HG02840 (cell line): Measurements from ENCODE around the gene RNU6-9.

Experiments
- ATAC-seq: cut with Tn5 transposase; IDR thresholded peaks from one replicate; pipeline ENCODE4 v1.9.1; 2021; ENCODE audit warnings: mild to moderate bottlenecking, moderate library complexity, moderate number of reproducible peaks; ENCODE audit not compliant: unreplicated experiment, low FRiP score

Gene RNU6-9

GRCh38 chr19:896434-896833 lies 3.1 kb downstream of the RNU6-9 start:
- ATAC-seq: no peak

GRCh38 chr19:896999-897398 lies 3.7 kb downstream of the RNU6-9 start:
- no peak for ATAC-seq

- no peak for ATAC-seq
These were observed 4.3 kb downstream of the RNU6-9 start for GRCh38 chr19:897442-898039.

- ATAC-seq: no peak
These were observed 5.4 kb downstream of the RNU6-9 start for GRCh38 chr19:898663-899062.

GRCh38 chr19:899336-900042 lies 6.2 kb downstream of the RNU6-9 start:
- ATAC-seq: no peak

- ATAC-seq: no peak
These were observed 6.7 kb downstream of the RNU6-9 start for GRCh38 chr19:900043-900301.

- no peak for ATAC-seq
These were observed 7.2 kb downstream of the RNU6-9 start for GRCh38 chr19:900302-901111.

- ATAC-seq: no peak
These were observed 8.2 kb downstream of the RNU6-9 start for GRCh38 chr19:901216-902092.

GRCh38 chr19:902093-902370 lies 8.7 kb downstream of the RNU6-9 start:
- no peak for ATAC-seq

- ATAC-seq: no peak
These were observed 9.4 kb downstream of the RNU6-9 start for GRCh38 chr19:902446-903226.

GRCh38 chr19:903266-903797 lies 10.0 kb downstream of the RNU6-9 start:
- ATAC-seq: no peak

- no peak for ATAC-seq
These were observed 11.3 kb downstream of the RNU6-9 start for GRCh38 chr19:904545-904944.

- ATAC-seq: no peak
These were observed 13.2 kb downstream of the RNU6-9 start for GRCh38 chr19:906480-906879.

GRCh38 chr19:907183-907853 lies 14.0 kb downstream of the RNU6-9 start:
- ATAC-seq: no peak

- ATAC-seq: no peak
These were observed 18.1 kb downstream of the RNU6-9 start for GRCh38 chr19:911197-912033.

GRCh38 chr19:912181-913079 lies 19.1 kb downstream of the RNU6-9 start:
- ATAC-seq: no peak

- no peak for ATAC-seq
These were observed 19.9 kb downstream of the RNU6-9 start, which contains the start of gene R3HDM4 for GRCh38 chr19:913080-913748. Gene R3HDM4, minus strand, starts transcription at chr19:913219. Its CDS starts 62 bp downstream, at chr19:913157.
